K562 (cell line): ENCODE measurements around the gene CAMSAP2. TPM values are rescaled to one million over a fixed set of nuclear protein-coding genes. Genes with fewer than 3 reads are reported as not detected.

Experiments
- ASH1L ChIP-seq: fragments of 450-650 bp; IDR thresholded peaks from 2 replicates; pipeline ENCODE4 v1.6.1; 2018; ENCODE audit warnings: borderline replicate concordance, mild to moderate bottlenecking, low read depth; ENCODE audit not compliant: partially characterized antibody
- BACH1 ChIP-seq: fragments of 200-800 bp; sonication (Bioruptor generic); IDR thresholded peaks from 2 replicates; pipeline ENCODE4 v1.6.1; 2016; ENCODE audit warnings: missing genetic modification characterization, missing compliant biosample characterization
- BCL6 ChIP-seq: fragments of 250-450 bp; sonication (Bioruptor Pico); IDR thresholded peaks from 2 replicates; pipeline ENCODE4 v1.4.0; 2020
- BCOR ChIP-seq: fragments of 450-650 bp; IDR thresholded peaks from 2 replicates; pipeline ENCODE4 v1.6.1; 2016
- BDP1 ChIP-seq: IDR thresholded peaks from 3 replicates; pipeline ENCODE4 v1.6.1; 2011; ENCODE audit not compliant: insufficient read length, insufficient read depth
- CBFA2T3 ChIP-seq: fragments of 450-650 bp; IDR thresholded peaks from 2 replicates; pipeline ENCODE4 v1.6.1; 2017
- CBFB ChIP-seq: sonication (generic); formaldehyde crosslinking; IDR thresholded peaks from 2 replicates; pipeline ENCODE4 v1.4.0; 2020; ENCODE audit warnings: mild to moderate bottlenecking, missing genetic modification reagents
- CBX8 ChIP-seq: fragments of 200-600 bp; sonication (generic); IDR thresholded peaks from 2 replicates; pipeline ENCODE4 v1.6.1; 2012; ENCODE audit warnings: borderline replicate concordance, mixed run types, low read depth, mild to moderate bottlenecking, moderate library complexity, mixed read lengths, low read length, control low read depth, inconsistent platforms; ENCODE audit not compliant: poor library complexity, severe bottlenecking; ENCODE audit errors: extremely low read depth
- CREBBP ChIP-seq: IDR thresholded peaks from one replicate; pipeline ENCODE4 v1.6.1; 2012; ENCODE audit warnings: low read depth, mild to moderate bottlenecking, control low read depth, inconsistent platforms, low read length
- EP400 ChIP-seq: fragments of 450-650 bp; IDR thresholded peaks from 2 replicates; pipeline ENCODE4 v1.6.1; 2017; ENCODE audit warnings: antibody characterized with exemption, mild to moderate bottlenecking, moderate library complexity
- FOXM1 ChIP-seq, 2 experiments: fragments of 450-650 bp in 1 of 2; sonication (generic) in 1 of 2; formaldehyde crosslinking in 1 of 2; IDR thresholded peaks; 2 replicates each; pipeline versions ENCODE4 v1.6.1 to v1.9.0; 2017 to 2022; ENCODE audit warnings: low read depth in 2 of 2, mild to moderate bottlenecking in 2 of 2, missing genetic modification reagents in 1 of 2, moderate library complexity in 1 of 2
- HDAC8 ChIP-seq: fragments of 450-650 bp; IDR thresholded peaks from 2 replicates; pipeline ENCODE4 v1.6.1; 2016; ENCODE audit warnings: mild to moderate bottlenecking, missing genetic modification characterization, moderate library complexity, missing compliant biosample characterization
- HMGXB4 ChIP-seq: sonication (generic); formaldehyde crosslinking; IDR thresholded peaks from 2 replicates; pipeline ENCODE4 v1.8.1; 2023; ENCODE audit warnings: mild to moderate bottlenecking, missing genetic modification reagents
- JUNB ChIP-seq: fragments of 450-650 bp; formaldehyde crosslinking; conservative IDR thresholded peaks from 2 replicates; pipeline ENCODE4 v1.4.0; 2020; ENCODE audit warnings: mild to moderate bottlenecking
- MTA1 ChIP-seq: fragments of 450-650 bp; IDR thresholded peaks from 2 replicates; pipeline ENCODE4 v1.6.1; 2017; ENCODE audit warnings: borderline replicate concordance
- MTA2 ChIP-seq: fragments of 450-650 bp; IDR thresholded peaks from 2 replicates; pipeline ENCODE4 v1.6.1; 2016; ENCODE audit warnings: low read depth
- MTA3 ChIP-seq: fragments of 450-650 bp; formaldehyde crosslinking; IDR thresholded peaks from 2 replicates; pipeline ENCODE4 v1.6.1; 2017; ENCODE audit warnings: mild to moderate bottlenecking, borderline replicate concordance
- NFE2L1 ChIP-seq: fragments of 450-650 bp; IDR thresholded peaks from 2 replicates; pipeline ENCODE4 v1.6.1; 2016; ENCODE audit warnings: missing genetic modification characterization, low read depth, mild to moderate bottlenecking, missing compliant biosample characterization, moderate library complexity, borderline replicate concordance
- NRF1 ChIP-seq, 2 experiments: fragments of 450-650 bp; IDR thresholded peaks in 1 of 2; conservative IDR thresholded peaks in 1 of 2; 2 replicates each; pipeline ENCODE4 v1.6.1; 2014; ENCODE audit warnings: mild to moderate bottlenecking in 2 of 2
- PYGO2 ChIP-seq: fragments of 450-650 bp; IDR thresholded peaks from 2 replicates; pipeline ENCODE4 v1.6.1; 2016; ENCODE audit warnings: mild to moderate bottlenecking, missing genetic modification characterization, moderate library complexity, missing compliant biosample characterization
- RBM15 ChIP-seq: fragments of 200-400 bp; formaldehyde crosslinking; IDR thresholded peaks from 2 replicates; pipeline ENCODE4 v1.6.1; 2018; ENCODE audit warnings: mild to moderate bottlenecking, low read length, moderate library complexity; ENCODE audit not compliant: insufficient read depth
- RBM25 ChIP-seq: fragments of 200-400 bp; formaldehyde crosslinking; IDR thresholded peaks from 2 replicates; pipeline ENCODE4 v1.6.1; 2018; ENCODE audit warnings: low read length, low read depth, moderate library complexity; ENCODE audit not compliant: severe bottlenecking
- RUNX1 ChIP-seq: sonication (generic); IDR thresholded peaks from 2 replicates; pipeline ENCODE4 v1.6.1; 2016; ENCODE audit warnings: antibody characterized with exemption, low read depth
- SMAD2 ChIP-seq: fragments of 150-350 bp; IDR thresholded peaks from 2 replicates; pipeline ENCODE4 v1.6.1; 2014; ENCODE audit warnings: low read depth, mild to moderate bottlenecking, low read length
- SMARCA5 ChIP-seq: fragments of 450-650 bp; IDR thresholded peaks from 2 replicates; pipeline ENCODE4 v1.6.1; 2016
- STAT5B ChIP-seq: fragments of 250-450 bp; sonication (Bioruptor Pico); IDR thresholded peaks from 2 replicates; pipeline ENCODE4 v1.8.0; 2021; ENCODE audit warnings: mild to moderate bottlenecking, inconsistent platforms
- TAL1 ChIP-seq: fragments of 450-650 bp; IDR thresholded peaks from 2 replicates; pipeline ENCODE4 v1.6.1; 2016; ENCODE audit warnings: mild to moderate bottlenecking
- ZFP30 ChIP-seq: fragments of 250-450 bp; sonication (Bioruptor Pico); IDR thresholded peaks from 2 replicates; pipeline ENCODE4 v1.8.0; 2022; ENCODE audit warnings: moderate library complexity, mild to moderate bottlenecking, inconsistent platforms, borderline replicate concordance
- ZFPM2 ChIP-seq: fragments of 250-450 bp; sonication (Bioruptor Pico); IDR thresholded peaks from 2 replicates; pipeline ENCODE4 v1.5.1; 2022; ENCODE audit warnings: mild to moderate bottlenecking
- ZNF12 ChIP-seq: sonication (generic); formaldehyde crosslinking; IDR thresholded peaks from 2 replicates; pipeline ENCODE4 v1.4.0; 2020; ENCODE audit warnings: mild to moderate bottlenecking, missing genetic modification reagents
- ZNF316 ChIP-seq: fragments of 450-650 bp; IDR thresholded peaks from 2 replicates; pipeline ENCODE4 v1.6.1; 2016
- ZNF324 ChIP-seq: fragments of 250-450 bp; sonication (Bioruptor Pico); IDR thresholded peaks from 2 replicates; pipeline ENCODE4 v1.4.0; 2020; ENCODE audit warnings: mild to moderate bottlenecking
- ZNF347 ChIP-seq: fragments of 450-650 bp; formaldehyde crosslinking; IDR thresholded peaks from 2 replicates; pipeline ENCODE4 v1.4.0; 2020; ENCODE audit warnings: low read depth, mild to moderate bottlenecking, moderate library complexity
- ZNF507 ChIP-seq: conservative IDR thresholded peaks from 2 replicates; pipeline ENCODE4 v1.6.1; 2017; ENCODE audit warnings: missing genetic modification characterization, missing compliant biosample characterization
- ZNF830 ChIP-seq: fragments of 250-450 bp; sonication (Bioruptor Pico); IDR thresholded peaks from 2 replicates; pipeline ENCODE4 v1.5.0; 2021; ENCODE audit warnings: mild to moderate bottlenecking
- polyA plus RNA-seq, 8 experiments: library from polyadenylated mRNA; depleted of rRNA in 4 of 8; stranded (reverse) in 5 of 8; unstranded in 3 of 8; fragments of >200 nt; fragmentation: Nextera tagmentation in 2 of 8; fragmentation: Illumina TruSeq in 1 of 8; extraction: Ambion mirVana in 2 of 8; extraction: Trizol in 1 of 8; gene quantifications; 2 replicates each; pipeline versions ENCODE4 v1.2.1 to v1.2.3, GENCODE V29; 2011 to 2014; ENCODE audit warnings: inconsistent platforms in 1 of 8, missing spikeins in 1 of 8
- total RNA-seq, 7 experiments: library from RNA; depleted of rRNA in 6 of 7; stranded (reverse); fragments of >200 nt in 6 of 7; fragmentation: Illumina TruSeq in 2 of 7; extraction: Trizol in 2 of 7; gene quantifications; 2 replicates each; pipeline versions ENCODE4 v1.2.1 to v1.2.3, GENCODE V29; 2011 to 2021; ENCODE audit warnings: low replicate concordance in 1 of 7

CAMSAP2 gene
- total and polyA plus RNA-seq, 9 of the 15 experiments (the other 6 are each of a cell fraction or from before 2014, with no cell fraction given), result 1.4 to 7.5 (median 2.7) TPM

- TF ChIP-seq HMGXB4 (CRISPR knock-in tag) (no peak), STAT5B (no peak), CBFB (no peak), JUNB (CRISPR knock-in tag) (no peak), CBFA2T3 (peak; percentile 85), CREBBP (no peak), ZNF830 (no peak), ZNF12 (CRISPR knock-in tag) (no peak), ZNF347 (CRISPR knock-in tag) (no peak), CBX8 (no peak), FOXM1 (IDR thresholded peaks at IDR 0.05; ENCODE audit: low read depth) (no peak), FOXM1 (CRISPR knock-in tag; IDR thresholded peaks at IDR 0.05; ENCODE audit: low read depth) (no peak), NRF1 (conservative IDR thresholded peaks at IDR 0.05 in 1 of 2, IDR thresholded peaks at IDR 0.05 in 1 of 2) (no peak), HDAC8 (tag) (no peak), ASH1L (no peak), ZNF316 (peak; percentile 92), ZNF324 (CRISPR knock-in tag) (no peak), RUNX1 (no peak), MTA3 (no peak), BACH1 (tag) (no peak), MTA1 (no peak), PYGO2 (tag) (no peak), MTA2 (no peak), RBM25 (no peak), SMAD2 (no peak), NFE2L1 (no peak), BDP1 (no peak), EP400 (no peak), SMARCA5 (no peak), TAL1 (peak; percentile 73), ZFPM2 (CRISPR knock-in tag) (no peak), BCOR (no peak), RBM15 (no peak), ZNF507 (tag) (no peak), ZFP30 (CRISPR knock-in tag) (no peak), BCL6 (CRISPR knock-in tag) (no peak)
These were observed 29.9 kb upstream of the CAMSAP2 start (continued) for GRCh38 chr1:200708769-200709168.
